Measurements from ENCODE around the gene METTL27. TPM values are rescaled to one million over a fixed set of nuclear protein-coding genes. Genes with fewer than 3 reads are reported as not detected.

The METTL27 gene
- total RNA-seq, 1 donor from 2014 or later = not detected

Other genes starting within 250 kb of the METTL27 start
- 6.1 TPM for gene MLXIPL, start 218.0 kb downstream of the METTL27 start, total RNA-seq
- 5.4 TPM for gene VPS37D, start 174.7 kb downstream of the METTL27 start, total RNA-seq
- 7.1 TPM for gene DNAJC30, start 159.1 kb downstream of the METTL27 start, total RNA-seq
- gene BUD23, start 158.9 kb downstream of the METTL27 start, total RNA-seq = 49.8 TPM
- gene STX1A, start 122.8 kb downstream of the METTL27 start, total RNA-seq = 17.2 TPM
- gene ABHD11, start 103.7 kb downstream of the METTL27 start, total RNA-seq = 23.8 TPM
- not detected for gene CLDN3, start 72.2 kb downstream of the METTL27 start, total RNA-seq
- gene CLDN4, start 11.5 kb downstream of the METTL27 start, total RNA-seq = 29.5 TPM
- not detected for gene TMEM270, start 18.6 kb upstream of the METTL27 start, total RNA-seq
- 38.3 TPM for gene ELN, start 185.7 kb upstream of the METTL27 start, total RNA-seq
- 28.2 TPM for gene LIMK1, start 241.3 kb upstream of the METTL27 start, total RNA-seq